Measurements from ENCODE around the gene LIM2. TPM values are rescaled to one million over a fixed set of nuclear protein-coding genes. Genes with fewer than 3 reads are reported as not detected.

The LIM2 gene
- total RNA-seq, 4 donors from 2014 or later, result not detected

GRCh38 chr19:51337861-51338562 is 49.8 kb downstream of the LIM2 start:
- Histone ChIP-seq H3K4me1 (peaks cover 4 to 17% of the 10 kb centered on the region in 2 donors), H3K9me3 (no peaks in the 10 kb centered on the region), H3K36me3 (no peaks in the 10 kb centered on the region), H3K27ac (no peak overlapping the region), H3K4me3 (no peak overlapping the region), H3K27me3 (peaks cover 0 to 9% (median 0%) of the 10 kb centered on the region in 3 donors)
- TF ChIP-seq POLR2A (IDR thresholded peaks at IDR 0.05) (no peak), CTCF (IDR thresholded peaks at IDR 0.05 in 4 of 5, conservative IDR thresholded peaks at IDR 0.05 in 1 of 5) (no peak)
- DNase-seq, result no peak
- ATAC-seq, result no peak
- in situ Hi-C loops (cut with MboI; ENCODE audit: low sequenced_read_pairs in 4 of 4) (loop anchor here in 1 of 4 donors (5.0 kb wide), 1 partner anchor 59 kb away; no protein-coding TSS in a partner anchor), intact Hi-C loops (cut with DNase I; ENCODE audit: low total_unique reads) (loop anchor here (1.0 to 5.0 kb wide), 2 partner anchors 100 to 234 kb away; partner anchors contain the start of gene ZNF175)

- TF ChIP-seq CTCF (IDR thresholded peaks at IDR 0.05 in 4 of 5, conservative IDR thresholded peaks at IDR 0.05 in 1 of 5) (no peak), POLR2A (IDR thresholded peaks at IDR 0.05) (no peak)
- intact Hi-C loops (cut with DNase I; ENCODE audit: low total_unique reads), result loop anchor here (5.0 kb wide), 1 partner anchor 235 kb away; the partner anchor contains the start of gene ZNF175
- Histone ChIP-seq H3K36me3 (no peaks in the 10 kb centered on the region), H3K9me3 (no peaks in the 10 kb centered on the region), H3K4me3 (no peak overlapping the region), H3K4me1 (peaks cover 4 to 17% of the 10 kb centered on the region in 2 donors), H3K27ac (no peak overlapping the region), H3K27me3 (peaks cover 0 to 9% (median 0%) of the 10 kb centered on the region in 3 donors)
- no peak for ATAC-seq
- DNase-seq, result no peak
- in situ Hi-C loops (cut with MboI; ENCODE audit: low sequenced_read_pairs in 4 of 4), result loop anchor here in 1 of 4 donors (5.0 kb wide), 1 partner anchor 60 kb away; no protein-coding TSS in a partner anchor
Observed at GRCh38 chr19:51337141-51337860, 50.5 kb downstream of the LIM2 start.

- in situ Hi-C loops (cut with MboI; ENCODE audit: low sequenced_read_pairs in 4 of 4) (no loop called here), intact Hi-C loops (cut with DNase I; ENCODE audit: low total_unique reads) (no loop called here)
- Histone ChIP-seq H3K27ac (no peak overlapping the region), H3K27me3 (peaks cover 2 to 7% (median 5%) of the 10 kb centered on the region in 3 donors), H3K36me3 (no peaks in the 10 kb centered on the region), H3K4me3 (no peak overlapping the region), H3K4me1 (peaks cover 0 to 5% of the 10 kb centered on the region in 2 donors), H3K9me3 (no peaks in the 10 kb centered on the region)
- DNase-seq (no peak), ATAC-seq (no peak)
- TF ChIP-seq CTCF (IDR thresholded peaks at IDR 0.05 in 4 of 5, conservative IDR thresholded peaks at IDR 0.05 in 1 of 5) (no peak), POLR2A (IDR thresholded peaks at IDR 0.05) (no peak)
Observed at GRCh38 chr19:51333836-51334460, 53.8 kb downstream of the LIM2 start.

GRCh38 chr19:51331716-51332115 is 56.1 kb downstream of the LIM2 start:
- Histone ChIP-seq H3K36me3 (no peaks in the 10 kb centered on the region), H3K27ac (no peak overlapping the region), H3K27me3 (peaks cover 24 to 26% (median 26%) of the 10 kb centered on the region in 3 donors), H3K9me3 (no peaks in the 10 kb centered on the region), H3K4me1 (no peaks in the 10 kb centered on the region), H3K4me3 (no peak overlapping the region)
- DNase-seq, result no peak
- intact Hi-C loops (cut with DNase I; ENCODE audit: low total_unique reads) (no loop called here), in situ Hi-C loops (cut with MboI; ENCODE audit: low sequenced_read_pairs in 4 of 4) (no loop called here)
- TF ChIP-seq POLR2A (IDR thresholded peaks at IDR 0.05) (no peak), CTCF (IDR thresholded peaks at IDR 0.05 in 4 of 5, conservative IDR thresholded peaks at IDR 0.05 in 1 of 5) (no peak)
- ATAC-seq, result no peak
